Measurements from ENCODE around the gene PCNX2. TPM values are rescaled to one million over a fixed set of nuclear protein-coding genes. Genes with fewer than 3 reads are reported as not detected.

Gene PCNX2
- total and polyA plus RNA-seq, 2 of the 13 experiments (the other 11 are each of a cell fraction or from before 2014, with no cell fraction given): 0.11 to 0.42 TPM

DNA sequence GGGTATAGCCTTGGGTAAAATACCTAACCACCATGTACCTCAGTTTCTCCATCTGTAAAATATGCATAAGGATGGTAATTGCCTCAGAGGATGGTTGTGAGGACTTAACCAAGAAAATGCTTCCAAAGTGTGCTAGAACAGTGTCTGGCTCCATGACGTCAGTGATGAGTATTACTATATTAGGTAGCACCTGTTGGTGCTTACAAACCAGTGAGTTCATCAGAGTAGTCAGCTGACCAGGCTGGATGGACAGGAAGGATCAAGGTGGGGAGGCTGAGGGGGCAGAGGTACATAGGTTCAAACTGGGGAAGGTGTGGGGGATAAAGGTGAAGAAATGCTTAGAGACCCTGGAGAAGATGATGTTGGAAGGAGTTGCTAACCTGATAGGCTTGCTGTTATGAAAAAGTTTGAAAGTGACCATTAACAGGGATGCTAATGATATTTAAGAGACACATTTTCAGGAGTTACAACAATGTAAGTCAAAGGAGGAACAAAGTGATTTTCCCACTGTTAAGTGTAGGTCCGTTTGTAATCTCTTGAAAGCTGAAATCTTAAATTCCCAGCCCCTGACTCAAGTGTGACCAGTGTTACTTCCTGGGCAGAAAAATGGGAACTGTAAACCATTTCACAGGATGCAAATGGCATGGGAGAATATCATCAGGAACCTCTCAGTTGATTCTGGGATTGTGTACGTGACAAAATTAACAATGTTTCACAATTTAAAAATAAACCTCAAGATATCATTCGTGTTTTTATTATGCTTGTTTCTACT is 340.7 kb downstream of the PCNX2 start:
- 97% methylated on average over 4 of the region's 4 CpGs for WGBS (ENCODE audit: low lambda C conversion rate)
- ATAC-seq (no peak), FAIRE-seq (no peak), DNase-seq (ENCODE audit: low spot score) (no peak)
- POLR2A ChIA-PET: no interaction called here
- in situ Hi-C loops (cut with HindIII; ENCODE audit: extremely low pct_ligation_motif_present, low pct_unique_long_range_greater_than_20kb) (loop anchor here (25.0 kb wide), 1 partner anchor 1092 kb away; no protein-coding TSS in a partner anchor), intact Hi-C loops (cut with micrococcal nuclease; ENCODE audit: unreplicated experiment) (loop anchor here (10.0 kb wide), 1 partner anchor 320 kb away; the partner anchor contains the start of gene SIPA1L2)
- Histone ChIP-seq H3K9me3 (ENCODE audit: low read length) (no peaks in the 10 kb centered on the region), H3K27ac (ENCODE audit: extremely low read length, insufficient read depth, low read length) (no peak overlapping the region), H3K9ac (ENCODE audit: insufficient read depth, low read depth, low read length) (no peak overlapping the region), H3K4me3 (replicated peaks in 1 of 3; ENCODE audit: insufficient read depth in 1 of 3, low read depth in 2 of 3, low read length in 3 of 3) (no peak overlapping the region), H3K79me2 (ENCODE audit: insufficient read depth, low read length) (peaks cover 29% of the 10 kb centered on the region), H3K4me2 (ENCODE audit: low read depth, low read length) (no peak overlapping the region), H2AFZ (ENCODE audit: low read length) (no peak overlapping the region), H3K27me3 (ENCODE audit: control insufficient read depth in 1 of 2, insufficient read depth in 2 of 2, low read length in 2 of 2) (no peaks in the 10 kb centered on the region), H3K36me3 (replicated peaks in 1 of 2; ENCODE audit: control insufficient read depth in 1 of 2, insufficient read depth in 2 of 2, low read length in 2 of 2) (peaks cover 4 to 14% of the 10 kb centered on the region in 2 experiments; a peak in 4 of 5 replicates), H3K4me1 (ENCODE audit: insufficient read depth, low read length) (peaks cover 24% of the 10 kb centered on the region), H4K20me1 (ENCODE audit: insufficient read depth, low read length) (no peaks in the 10 kb centered on the region)
- TF ChIP-seq, protein P1, sequence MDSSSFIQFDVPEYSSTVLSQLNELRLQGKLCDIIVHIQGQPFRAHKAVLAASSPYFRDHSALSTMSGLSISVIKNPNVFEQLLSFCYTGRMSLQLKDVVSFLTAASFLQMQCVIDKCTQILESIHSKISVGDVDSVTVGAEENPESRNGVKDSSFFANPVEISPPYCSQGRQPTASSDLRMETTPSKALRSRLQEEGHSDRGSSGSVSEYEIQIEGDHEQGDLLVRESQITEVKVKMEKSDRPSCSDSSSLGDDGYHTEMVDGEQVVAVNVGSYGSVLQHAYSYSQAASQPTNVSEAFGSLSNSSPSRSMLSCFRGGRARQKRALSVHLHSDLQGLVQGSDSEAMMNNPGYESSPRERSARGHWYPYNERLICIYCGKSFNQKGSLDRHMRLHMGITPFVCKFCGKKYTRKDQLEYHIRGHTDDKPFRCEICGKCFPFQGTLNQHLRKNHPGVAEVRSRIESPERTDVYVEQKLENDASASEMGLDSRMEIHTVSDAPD (CRISPR knock-in tag; IDR thresholded peaks at IDR 0.05): no peak
- TF ChIP-seq KLF11 (CRISPR knock-in tag; IDR thresholded peaks at IDR 0.05): no peak
- TF ChIP-seq NCOA1 (CRISPR knock-in tag; IDR thresholded peaks at IDR 0.05): no peak
- no peak for TF ChIP-seq NR2F1 (CRISPR knock-in tag; IDR thresholded peaks at IDR 0.05)
- no peak for TF ChIP-seq ZNF878 (CRISPR knock-in tag; IDR thresholded peaks at IDR 0.05)
- TF ChIP-seq SNAPC2 (CRISPR knock-in tag; IDR thresholded peaks at IDR 0.05): no peak
- no TSS peak for BruUV-seq (replicated peaks)
- CTCF ChIA-PET (ENCODE audit: low intra/inter-chr PET ratio, low total read pairs): no interaction called here
